ENCODE results near the gene GNPDA1. TPM values are rescaled to one million over a fixed set of nuclear protein-coding genes. Genes with fewer than 3 reads are reported as not detected.

The GNPDA1 gene
- total and polyA plus RNA-seq, 2 of the 8 experiments (the other 6 are each of a cell fraction or from before 2014, with no cell fraction given), result 33.0 to 94.3 TPM

DNA sequence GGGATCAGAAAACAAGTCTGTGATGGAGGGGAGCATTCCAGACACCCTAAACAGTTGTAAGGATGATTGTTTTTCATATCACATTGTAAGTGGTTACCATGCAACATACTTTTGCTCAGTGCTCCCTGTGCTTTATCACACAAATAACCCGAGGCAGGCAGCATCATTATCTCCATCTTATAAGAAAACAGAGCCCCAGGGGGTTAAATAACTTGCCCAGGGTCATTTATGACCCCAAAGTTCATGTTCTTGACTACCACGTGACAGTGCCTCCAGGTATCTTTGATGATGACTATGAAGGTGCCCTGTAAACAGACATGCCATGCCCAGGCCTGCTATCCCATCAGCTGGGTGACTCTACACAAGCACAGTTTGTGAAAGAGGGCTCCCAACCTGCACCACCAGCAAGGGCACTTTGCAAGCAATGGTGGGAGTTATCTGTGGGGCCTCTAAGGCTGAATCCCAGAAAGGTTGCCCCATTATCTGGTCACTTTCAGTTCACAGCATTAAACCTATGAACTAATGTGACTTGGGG lies 9.5 kb downstream of the GNPDA1 start:
- POLR2A ChIA-PET (ENCODE audit: partially characterized antibody), result interaction anchor here (1.1 to 1.5 kb wide), 3 partner anchors 9 to 17 kb away, joined by 3 to 6 read pairs (median 3); no protein-coding TSS in a partner anchor
- peaks cover 17 to 61% (median 42%) of the 10 kb centered on the region in 4 experiments for H3K36me3 ChIP-seq (ENCODE audit: control insufficient read depth in 2 of 4, insufficient read depth in 4 of 4, low read length in 3 of 4)
- no peak overlapping the region for H2BK120ac ChIP-seq (replicated peaks; ENCODE audit: low read depth, low read length)

More for the DNA sequence above, 9.5 kb downstream of the GNPDA1 start:
- Histone ChIP-seq H3K4me2 (ENCODE audit: insufficient read depth in 1 of 2, low read depth in 2 of 2, low read length in 2 of 2) (no peak overlapping the region), H3K56ac (replicated peaks; ENCODE audit: insufficient read length, low read depth, low read length) (no peak overlapping the region), H2AFZ (ENCODE audit: low read length) (no peak overlapping the region), H4K5ac (ENCODE audit: insufficient read length, low read depth, low read length) (no peak overlapping the region), H3K23me2 (ENCODE audit: low read depth, low read length) (no peaks in the 10 kb centered on the region), H4K8ac (ENCODE audit: extremely low read depth, insufficient read depth, low read length) (no peak overlapping the region), H3K9me3 (ENCODE audit: insufficient read depth in 2 of 2, low read depth in 1 of 2, low read length in 1 of 2) (no peaks in the 10 kb centered on the region), H2BK12ac (ENCODE audit: low read depth, low read length) (no peak overlapping the region), H3K79me2 (ENCODE audit: control insufficient read depth in 1 of 2, insufficient read depth in 2 of 2, low read length in 2 of 2) (no peaks in the 10 kb centered on the region), H3K18ac (ENCODE audit: extremely low read depth, low read length) (no peak overlapping the region), H3K79me1 (ENCODE audit: low read depth, low read length) (no peaks in the 10 kb centered on the region), H4K91ac (replicated peaks; ENCODE audit: insufficient read length, low read length) (no peak overlapping the region), H3K4ac (replicated peaks; ENCODE audit: insufficient read length, low read depth, low read length) (no peak overlapping the region), H3K4me1 (replicated peaks in 1 of 4; ENCODE audit: control insufficient read depth in 3 of 4, insufficient read depth in 4 of 4, low read length in 3 of 4) (no peaks in the 10 kb centered on the region), H2BK20ac (ENCODE audit: low read length) (no peak overlapping the region), H2AK5ac (ENCODE audit: low read depth, low read length) (no peak overlapping the region), H2BK5ac (ENCODE audit: low read depth, low read length) (no peak overlapping the region), H3K27ac (ENCODE audit: low read depth, low read length) (no peak overlapping the region), H3K23ac (ENCODE audit: insufficient read length) (no peak overlapping the region), H3K9ac (replicated peaks in 1 of 4; ENCODE audit: extremely low read depth in 1 of 4, low read depth in 3 of 4, low read length in 3 of 4) (no peak overlapping the region), H2BK15ac (ENCODE audit: low read length) (no peak overlapping the region), H3K27me3 (replicated peaks in 1 of 4; ENCODE audit: control insufficient read depth in 3 of 4, extremely low read depth in 1 of 4, insufficient read depth in 3 of 4, low read length in 3 of 4) (no peaks in the 10 kb centered on the region), H3K14ac (ENCODE audit: insufficient read length) (no peak overlapping the region), H4K20me1 (replicated peaks in 1 of 2; ENCODE audit: control insufficient read depth in 1 of 2, insufficient read depth in 2 of 2, low read length in 2 of 2) (no peaks in the 10 kb centered on the region), H3K4me3 (ENCODE audit: extremely low read depth in 1 of 4, insufficient read depth in 2 of 4, low read depth in 3 of 4, low read length in 4 of 4) (no peak overlapping the region)
- CTCF ChIA-PET (ENCODE audit: partially characterized antibody), result interaction anchor here (1.6 to 2.0 kb wide), 2 partner anchors 9 to 12 kb away, joined by 4 to 6 read pairs; no protein-coding TSS in a partner anchor
- FAIRE-seq, result no peak
- 72% methylated on average over 2 of the region's 2 CpGs; no CpG with 5 or more reads in 1 of the 2 experiments for WGBS, 2 experiments (ENCODE audit: extremely low coverage in 1 of 2, insufficient coverage in 1 of 2, insufficient read length in 1 of 2, insufficient replicate concordance in 2 of 2, low coverage in 1 of 2, low lambda C conversion rate in 2 of 2, missing lambda C conversion rate in 1 of 2)
- no peak for TF ChIP-seq HDAC2 (IDR thresholded peaks at IDR 0.05; ENCODE audit: borderline replicate concordance in 1 of 2, low read depth in 2 of 2, low read length in 2 of 2)
- TF ChIP-seq RAD21 (IDR thresholded peaks at IDR 0.05 in 1 of 2, conservative IDR thresholded peaks at IDR 0.05 in 1 of 2; ENCODE audit: low read depth in 2 of 2, low read length in 2 of 2), result no peak
- TF ChIP-seq SIX5 (IDR thresholded peaks at IDR 0.05; ENCODE audit: low read depth, low read length), result no peak
- TF ChIP-seq SP4 (IDR thresholded peaks at IDR 0.05; ENCODE audit: low read length), result no peak
- TF ChIP-seq, protein P1, sequence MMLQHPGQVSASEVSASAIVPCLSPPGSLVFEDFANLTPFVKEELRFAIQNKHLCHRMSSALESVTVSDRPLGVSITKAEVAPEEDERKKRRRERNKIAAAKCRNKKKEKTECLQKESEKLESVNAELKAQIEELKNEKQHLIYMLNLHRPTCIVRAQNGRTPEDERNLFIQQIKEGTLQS (IDR thresholded peaks at IDR 0.05; ENCODE audit: insufficient read depth, low read depth, low read length), result no peak
- TF ChIP-seq PHF8 (conservative IDR thresholded peaks at IDR 0.05; ENCODE audit: low read depth, low read length), result no peak
- TF ChIP-seq NRF1 (IDR thresholded peaks at IDR 0.05; ENCODE audit: low read depth, low read length), result no peak
- no peak for TF ChIP-seq RFX5 (IDR thresholded peaks at IDR 0.05; ENCODE audit: borderline replicate concordance, low read depth, low read length)
- TF ChIP-seq SIN3A (conservative IDR thresholded peaks at IDR 0.05 in 1 of 2, IDR thresholded peaks at IDR 0.05 in 1 of 2; ENCODE audit: low read depth in 1 of 2, low read length in 2 of 2), result no peak
- TF ChIP-seq JUND (IDR thresholded peaks at IDR 0.05; ENCODE audit: low read length), result no peak
- TF ChIP-seq JUN (IDR thresholded peaks at IDR 0.05; ENCODE audit: low read depth, low read length), result no peak
- no peak for TF ChIP-seq CBX5 (IDR thresholded peaks at IDR 0.05; ENCODE audit: low read depth, low read length)
- DNase-seq (ENCODE audit: low read depth in 1 of 2, low spot score in 2 of 2), result no peak

Data from H1 (cell line).